Measurements from ENCODE around the gene ABCG4. TPM values are rescaled to one million over a fixed set of nuclear protein-coding genes. Genes with fewer than 3 reads are reported as not detected.
A peak's percentile ranks its signal among the peaks of the same experiment; 100 is the strongest.

Gene ABCG4
- total and polyA plus RNA-seq, 9 of the 15 experiments (the other 6 are each of a cell fraction or from before 2014, with no cell fraction given), result 0.03 to 0.11 (median 0.07) TPM; not detected in 4

- TF ChIP-seq CREB3 (tag; conservative IDR thresholded peaks at IDR 0.05; ENCODE audit: low read depth) (peak; percentile 93; the same call in 1 of the 2 replicates), E2F1 (CRISPR knock-in tag; IDR thresholded peaks at IDR 0.05) (no peak), NCOA2 (IDR thresholded peaks at IDR 0.05; ENCODE audit: partially characterized antibody in 2 of 2) (no peak), TAF1 (IDR thresholded peaks at IDR 0.05; ENCODE audit: control insufficient read depth, extremely low read depth, insufficient read depth, low read length, severe bottlenecking) (peak; percentile 71), GABPB1 (CRISPR knock-in tag; IDR thresholded peaks at IDR 0.05) (peak; percentile 96), SREBF2 (CRISPR knock-in tag; IDR thresholded peaks at IDR 0.05) (no peak), BCL6 (CRISPR knock-in tag; IDR thresholded peaks at IDR 0.05) (0 out of 2 replicates have a peak, but pooled peaks have one; percentile 52), SRSF9 (IDR thresholded peaks at IDR 0.05; ENCODE audit: borderline replicate concordance, low read depth, low read length) (no peak), CREBBP (IDR thresholded peaks at IDR 0.05; ENCODE audit: low read depth, low read length) (no peak), E2F3 (CRISPR knock-in tag; IDR thresholded peaks at IDR 0.05) (peak; percentile 26; the same call in 1 of the 2 replicates), PREB (CRISPR knock-in tag; IDR thresholded peaks at IDR 0.05) (0 out of 2 replicates have a peak, but pooled peaks have one; percentile 1), ZBTB43 (CRISPR knock-in tag; IDR thresholded peaks at IDR 0.05) (no peak), FOXP4 (CRISPR knock-in tag; IDR thresholded peaks at IDR 0.05; ENCODE audit: borderline replicate concordance) (no peak), SMARCB1 (IDR thresholded peaks at IDR 0.05; ENCODE audit: insufficient read length, low read depth) (no peak), NFE2L1 (tag; IDR thresholded peaks at IDR 0.05; ENCODE audit: borderline replicate concordance, low read depth) (no peak), NBN (IDR thresholded peaks at IDR 0.05; ENCODE audit: low read depth) (no peak; the same call in 1 of the 2 replicates), NKRF (IDR thresholded peaks at IDR 0.05; ENCODE audit: borderline replicate concordance) (peak; percentile 98), BRD9 (IDR thresholded peaks at IDR 0.05; ENCODE audit: low read depth, partially characterized antibody) (no peak)
Observed at GRCh38 chr11:119101759-119102423, 47.0 kb upstream of the ABCG4 start, which contains the start of gene DPAGT1 (continued).
